Measurements from ENCODE around the gene XYLT1.
A peak's percentile ranks its signal among the peaks of the same experiment; 100 is the strongest.

Gene XYLT1

DNA sequence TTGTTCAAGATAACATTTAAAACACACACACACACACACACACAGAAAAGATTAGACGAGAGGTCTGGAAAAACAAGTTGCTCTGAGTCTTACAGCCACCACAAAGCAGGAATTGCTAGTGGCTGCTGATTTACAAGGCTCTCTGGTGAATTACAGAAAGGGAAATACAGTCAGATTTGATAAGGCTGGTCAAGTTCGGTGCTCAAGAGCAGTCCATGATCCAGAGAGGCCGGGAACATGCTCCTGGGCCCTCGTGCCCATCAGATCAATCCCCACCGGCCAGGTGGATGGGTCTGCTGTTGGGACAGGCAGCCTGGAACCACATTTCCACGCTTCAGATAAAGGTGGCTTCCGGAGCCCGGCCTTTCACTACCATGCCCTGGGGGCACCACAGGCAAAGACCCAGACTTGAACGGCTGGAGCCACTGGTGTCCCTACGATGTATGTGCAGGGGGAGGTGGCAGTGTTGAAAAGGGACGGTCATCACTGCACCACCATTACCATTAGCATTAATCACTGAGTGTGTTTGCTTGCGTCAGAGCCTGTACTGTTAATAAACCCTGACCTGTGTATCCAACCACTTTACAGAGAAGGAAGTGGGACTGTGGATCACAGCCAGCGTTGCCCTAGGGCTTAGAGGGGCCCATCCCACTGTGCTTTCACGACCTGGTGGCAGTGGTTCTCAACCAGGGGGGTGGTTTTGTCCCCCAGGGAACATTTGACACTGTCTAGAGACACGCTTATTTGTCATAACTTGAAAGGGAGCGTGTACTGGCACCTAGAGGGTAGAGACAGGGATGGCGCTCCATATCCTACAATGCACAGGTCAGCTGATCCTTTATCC, 95.1 kb downstream of the XYLT1 start:
- no peak overlapping the region for H3K9ac ChIP-seq (ENCODE audit: low read depth, low read length, poor library complexity, severe bottlenecking)
- H3K4me1 ChIP-seq (ENCODE audit: insufficient read depth, low read length, poor library complexity, severe bottlenecking) = peaks cover 45% of the 10 kb centered on the region
- peaks cover 82% of the 10 kb centered on the region for H4K20me1 ChIP-seq (ENCODE audit: insufficient read depth, low read length, poor library complexity, severe bottlenecking)
- TF ChIP-seq EZH2phosphoT487 (IDR thresholded peaks at IDR 0.05; ENCODE audit: borderline replicate concordance) = no peak
- TF ChIP-seq, protein P1, sequence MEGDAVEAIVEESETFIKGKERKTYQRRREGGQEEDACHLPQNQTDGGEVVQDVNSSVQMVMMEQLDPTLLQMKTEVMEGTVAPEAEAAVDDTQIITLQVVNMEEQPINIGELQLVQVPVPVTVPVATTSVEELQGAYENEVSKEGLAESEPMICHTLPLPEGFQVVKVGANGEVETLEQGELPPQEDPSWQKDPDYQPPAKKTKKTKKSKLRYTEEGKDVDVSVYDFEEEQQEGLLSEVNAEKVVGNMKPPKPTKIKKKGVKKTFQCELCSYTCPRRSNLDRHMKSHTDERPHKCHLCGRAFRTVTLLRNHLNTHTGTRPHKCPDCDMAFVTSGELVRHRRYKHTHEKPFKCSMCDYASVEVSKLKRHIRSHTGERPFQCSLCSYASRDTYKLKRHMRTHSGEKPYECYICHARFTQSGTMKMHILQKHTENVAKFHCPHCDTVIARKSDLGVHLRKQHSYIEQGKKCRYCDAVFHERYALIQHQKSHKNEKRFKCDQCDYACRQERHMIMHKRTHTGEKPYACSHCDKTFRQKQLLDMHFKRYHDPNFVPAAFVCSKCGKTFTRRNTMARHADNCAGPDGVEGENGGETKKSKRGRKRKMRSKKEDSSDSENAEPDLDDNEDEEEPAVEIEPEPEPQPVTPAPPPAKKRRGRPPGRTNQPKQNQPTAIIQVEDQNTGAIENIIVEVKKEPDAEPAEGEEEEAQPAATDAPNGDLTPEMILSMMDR (conservative IDR thresholded peaks at IDR 0.05; ENCODE audit: low read length) = peak; percentile 18; the same call in 1 of the 2 replicates
- peaks cover 98% of the 10 kb centered on the region for H3K79me2 ChIP-seq (ENCODE audit: insufficient read depth, low read length)
- no peak overlapping the region for H3K4me2 ChIP-seq (ENCODE audit: low read depth, low read length, poor library complexity, severe bottlenecking)
- H3K27me3 ChIP-seq (ENCODE audit: insufficient read depth, low read length, poor library complexity, severe bottlenecking) = no peaks in the 10 kb centered on the region
- no peaks in the 10 kb centered on the region for H3K9me2 ChIP-seq (replicated peaks; ENCODE audit: low read depth, low read length)
- H3K36me3 ChIP-seq (ENCODE audit: insufficient read depth, low read length) = peaks cover 16% of the 10 kb centered on the region; the same call in 1 of the 2 replicates
- H3K9me3 ChIP-seq (ENCODE audit: insufficient read depth, low read depth, low read length) = no peaks in the 10 kb centered on the region
- H2AFZ ChIP-seq (ENCODE audit: low read length) = no peak overlapping the region
- H3F3A ChIP-seq (ENCODE audit: low read depth) = no peaks in the 10 kb centered on the region; the same call in 1 of the 2 replicates
- no peak overlapping the region for H3K4me3 ChIP-seq (ENCODE audit: low read length, poor library complexity, severe bottlenecking)

DNA sequence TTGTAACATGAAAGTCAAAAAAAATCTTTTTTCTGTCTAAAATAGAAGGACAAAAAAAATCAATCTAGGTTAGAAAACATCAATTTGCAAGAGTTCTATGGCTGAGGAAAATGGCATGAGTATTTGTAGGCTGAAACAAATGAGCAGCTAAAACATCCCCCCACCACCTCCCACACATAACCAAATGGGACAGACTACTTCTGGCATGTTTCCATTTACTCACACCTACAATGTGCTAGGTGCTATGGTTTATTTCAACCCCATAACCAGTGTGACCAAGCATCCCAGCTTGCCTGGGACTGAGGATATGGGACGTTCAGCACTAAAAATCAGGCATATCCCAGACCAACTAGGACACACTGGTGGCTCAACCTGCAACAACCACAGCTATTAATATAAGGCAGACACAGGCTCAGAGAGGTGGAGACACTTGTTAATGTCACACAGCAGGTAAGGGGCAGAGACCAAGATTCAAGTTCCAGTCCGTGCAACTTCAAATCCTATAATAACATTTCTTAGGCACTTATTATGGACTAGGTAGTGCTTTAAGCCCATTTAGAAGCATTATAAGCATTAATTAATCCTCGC, 96.0 kb downstream of the XYLT1 start:
- H3K9me2 ChIP-seq (replicated peaks; ENCODE audit: low read depth, low read length) = no peaks in the 10 kb centered on the region
- H3F3A ChIP-seq (ENCODE audit: low read depth) = peaks cover 6% of the 10 kb centered on the region; the same call in 1 of the 2 replicates
- no peak overlapping the region for H2AFZ ChIP-seq (ENCODE audit: low read length)
- H3K27me3 ChIP-seq (ENCODE audit: insufficient read depth, low read length, poor library complexity, severe bottlenecking) = no peaks in the 10 kb centered on the region
- H3K9me3 ChIP-seq (ENCODE audit: insufficient read depth, low read depth, low read length) = no peaks in the 10 kb centered on the region
- peaks cover 98% of the 10 kb centered on the region for H3K79me2 ChIP-seq (ENCODE audit: insufficient read depth, low read length)
- TF ChIP-seq EZH2phosphoT487 (IDR thresholded peaks at IDR 0.05; ENCODE audit: borderline replicate concordance) = no peak
- no peak overlapping the region for H3K4me2 ChIP-seq (ENCODE audit: low read depth, low read length, poor library complexity, severe bottlenecking)
- peaks cover 54% of the 10 kb centered on the region for H3K4me1 ChIP-seq (ENCODE audit: insufficient read depth, low read length, poor library complexity, severe bottlenecking)
- H3K36me3 ChIP-seq (ENCODE audit: insufficient read depth, low read length) = peaks cover 15% of the 10 kb centered on the region; the same call in 1 of the 2 replicates
- H4K20me1 ChIP-seq (ENCODE audit: insufficient read depth, low read length, poor library complexity, severe bottlenecking) = peaks cover 80% of the 10 kb centered on the region
- no peak overlapping the region for H3K9ac ChIP-seq (ENCODE audit: low read depth, low read length, poor library complexity, severe bottlenecking)
- no peak overlapping the region for H3K4me3 ChIP-seq (ENCODE audit: low read length, poor library complexity, severe bottlenecking)

DNA sequence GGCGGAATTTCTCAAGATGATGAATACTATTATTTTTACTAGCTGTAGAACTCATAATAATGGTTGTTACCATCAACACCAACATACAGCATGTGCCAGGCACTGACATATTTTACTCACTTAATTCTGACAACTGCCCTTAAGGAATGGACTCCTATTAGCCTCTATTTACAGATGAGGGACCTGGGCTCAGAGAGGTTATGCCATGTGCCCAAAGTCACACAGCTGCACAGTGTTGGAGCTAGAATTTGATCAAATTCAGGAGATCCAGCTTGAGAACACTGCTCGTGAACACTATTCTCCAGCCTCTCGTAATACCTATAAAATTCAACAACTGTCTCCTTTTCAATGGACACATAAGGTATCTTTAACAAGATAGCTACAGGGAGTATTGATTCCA, 97.2 kb downstream of the XYLT1 start:
- H3K9me2 ChIP-seq (replicated peaks; ENCODE audit: low read depth, low read length) = no peaks in the 10 kb centered on the region
- H3K4me3 ChIP-seq (ENCODE audit: low read length, poor library complexity, severe bottlenecking) = no peak overlapping the region
- no peak overlapping the region for H3K9ac ChIP-seq (ENCODE audit: low read depth, low read length, poor library complexity, severe bottlenecking)
- peaks cover 92% of the 10 kb centered on the region for H3K79me2 ChIP-seq (ENCODE audit: insufficient read depth, low read length)
- TF ChIP-seq, protein P1 (conservative IDR thresholded peaks at IDR 0.05; ENCODE audit: low read length) = no peak
- no peak for TF ChIP-seq EZH2phosphoT487 (IDR thresholded peaks at IDR 0.05; ENCODE audit: borderline replicate concordance)
- peaks cover 76% of the 10 kb centered on the region for H4K20me1 ChIP-seq (ENCODE audit: insufficient read depth, low read length, poor library complexity, severe bottlenecking)
- H3F3A ChIP-seq (ENCODE audit: low read depth) = peaks cover 10% of the 10 kb centered on the region
- H2AFZ ChIP-seq (ENCODE audit: low read length) = no peak overlapping the region
- H3K4me1 ChIP-seq (ENCODE audit: insufficient read depth, low read length, poor library complexity, severe bottlenecking) = peaks cover 63% of the 10 kb centered on the region
- no peaks in the 10 kb centered on the region for H3K9me3 ChIP-seq (ENCODE audit: insufficient read depth, low read depth, low read length)
- peaks cover 10% of the 10 kb centered on the region; the same call in 1 of the 2 replicates for H3K36me3 ChIP-seq (ENCODE audit: insufficient read depth, low read length)
- no peaks in the 10 kb centered on the region for H3K27me3 ChIP-seq (ENCODE audit: insufficient read depth, low read length, poor library complexity, severe bottlenecking)
- no peak overlapping the region for H3K4me2 ChIP-seq (ENCODE audit: low read depth, low read length, poor library complexity, severe bottlenecking)

Data from Loucy (cell line).